K562 (cell line): ENCODE results near the gene ZNF652. TPM values are rescaled to one million over a fixed set of nuclear protein-coding genes. Genes with fewer than 3 reads are reported as not detected.

Source experiments
- ATAC-seq: fragments of 200-7000 bp; cut with Tn5 transposase; 3 replicates; pipeline ENCODE4 v1.9.1; 2020; ENCODE audit warnings: moderate library complexity
- BruUV-seq: library from RNA; stranded (reverse); fragments of 400-500 nt; replicated peaks from 2 replicates; lab custom pipeline; 2021; lab: Mats Ljungman, UMichigan
- CTCF ChIA-PET: fragments of 300-600 bp; formaldehyde crosslinking; extraction: SDS; loops from one replicate; lab custom pipeline; 2021; ENCODE audit warnings: low intra/inter-chr PET ratio; lab: Yijun Ruan, JAX
- POLR2A ChIA-PET: fragments of 300-600, 350-650 bp; sonication (Branson Sonifier 250); formaldehyde crosslinking; extraction: SDS; loops from one replicate; lab custom pipeline; 2021; ENCODE audit warnings: antibody characterized with exemption, inconsistent platforms; lab: Yijun Ruan, JAX
- DNase-seq, 4 experiments: peaks; one replicate each; pipeline versions ENCODE4 v3.0.0 to v3.0.0-alpha.2; 2011 to 2018; ENCODE audit warnings: low spot score in 3 of 4, mixed read lengths in 3 of 4; ENCODE audit errors: extremely low read depth in 1 of 4
- FAIRE-seq: peaks from 2 replicates; lab custom pipeline; 2011; peaks lifted over from hg19 to GRCh38; lab: Jason Lieb, UNC
- H2AFZ ChIP-seq: 2 replicates; pipeline ENCODE4 v1.6.0; 2011; ENCODE audit warnings: low read depth, low read length, control low read depth, inconsistent platforms
- H3K27ac ChIP-seq: fragments of 200-600 bp; 3 replicates; pipeline ENCODE4 v1.8.0; 2011; ENCODE audit warnings: low read depth, mild to moderate bottlenecking, control low read depth, inconsistent platforms, low read length, moderate library complexity, mixed read lengths; ENCODE audit errors: extremely low read depth
- H3K27me3 ChIP-seq, 2 experiments: fragments of 300-600 bp in 1 of 2; 2 replicates in 1 of 2; 3 replicates in 1 of 2; pipeline versions ENCODE4 v1.6.0 to v1.8.0; 2011; ENCODE audit warnings: inconsistent platforms in 2 of 2, low read length in 2 of 2, mild to moderate bottlenecking in 1 of 2, mixed read lengths in 1 of 2, moderate library complexity in 1 of 2; ENCODE audit not compliant: control insufficient read depth in 2 of 2, insufficient read depth in 2 of 2
- H3K36me3 ChIP-seq: fragments of 300-600 bp; 3 replicates; pipeline ENCODE4 v1.8.0; 2011; ENCODE audit warnings: mild to moderate bottlenecking, low read length, inconsistent platforms; ENCODE audit not compliant: control insufficient read depth, insufficient read depth
- H3K4me1 ChIP-seq, 2 experiments: fragments of 200-600 bp in 1 of 2; replicated peaks in 1 of 2; 2 replicates in 1 of 2; 3 replicates in 1 of 2; pipeline versions ENCODE4 v1.5.1 to v1.8.0; 2011; ENCODE audit warnings: inconsistent platforms in 2 of 2, low read length in 2 of 2, mild to moderate bottlenecking in 1 of 2, mixed read lengths in 1 of 2, moderate library complexity in 1 of 2; ENCODE audit not compliant: control insufficient read depth in 2 of 2, insufficient read depth in 2 of 2
- H3K4me2 ChIP-seq: 2 replicates; pipeline ENCODE4 v1.6.1; 2011; ENCODE audit warnings: low read length, control low read depth, inconsistent platforms, mixed read lengths; ENCODE audit not compliant: insufficient read depth
- H3K4me3 ChIP-seq: fragments of 200-600 bp; sonication (generic), shearing (Covaris generic); 2 replicates; pipeline ENCODE4 v1.5.1; 2016; ENCODE audit warnings: control low read depth, inconsistent platforms
- H3K79me2 ChIP-seq: fragments of 200-600 bp; 3 replicates; pipeline ENCODE4 v1.8.0; 2011; ENCODE audit warnings: low read length, inconsistent platforms; ENCODE audit not compliant: control insufficient read depth, insufficient read depth
- H3K9ac ChIP-seq, 2 experiments: 2 replicates each; pipeline versions ENCODE4 v1.6.0 to v1.6.1; 2011; ENCODE audit warnings: low read depth in 2 of 2, low read length in 2 of 2, control low read depth in 1 of 2, inconsistent platforms in 1 of 2, mild to moderate bottlenecking in 1 of 2, mixed read lengths in 1 of 2; ENCODE audit not compliant: insufficient read depth in 1 of 2
- H3K9me1 ChIP-seq: one replicate; pipeline ENCODE4 v1.6.0; 2011; ENCODE audit warnings: inconsistent platforms, mild to moderate bottlenecking, low read length, moderate library complexity; ENCODE audit not compliant: control insufficient read depth, insufficient read depth
- H3K9me3 ChIP-seq: replicated peaks from 2 replicates; pipeline ENCODE4 v1.5.1; 2011; ENCODE audit warnings: low read depth, low read length, inconsistent platforms; ENCODE audit not compliant: control insufficient read depth, insufficient read depth
- H4K20me1 ChIP-seq: replicated peaks from 2 replicates; pipeline ENCODE4 v1.6.1; 2011; ENCODE audit warnings: low read length, inconsistent platforms, mixed read lengths; ENCODE audit not compliant: control insufficient read depth, insufficient read depth
- E2F3 ChIP-seq: fragments of 250-450 bp; sonication (Bioruptor Pico); IDR thresholded peaks from 2 replicates; pipeline ENCODE4 v1.4.0; 2020; ENCODE audit warnings: mild to moderate bottlenecking
- MTA1 ChIP-seq: fragments of 450-650 bp; IDR thresholded peaks from 2 replicates; pipeline ENCODE4 v1.6.1; 2017; ENCODE audit warnings: borderline replicate concordance
- NFE2 ChIP-seq: IDR thresholded peaks from 2 replicates; pipeline ENCODE4 v1.6.1; 2014; ENCODE audit warnings: antibody characterized with exemption, low read depth
- SRF ChIP-seq, 2 experiments: fragments of 250-450, 450-650 bp in 1 of 2; sonication (Bioruptor Pico) in 1 of 2; sonication (generic) in 1 of 2; formaldehyde crosslinking; IDR thresholded peaks; 2 replicates each; pipeline versions ENCODE4 v1.5.0 to v1.5.1; 2020 to 2022; ENCODE audit warnings: mild to moderate bottlenecking in 1 of 2, missing genetic modification reagents in 1 of 2
- SRSF7 ChIP-seq: fragments of 200-400 bp; formaldehyde crosslinking; optimal IDR thresholded peaks from 2 replicates; pipeline ENCODE3; 2017; ENCODE audit warnings: mild to moderate bottlenecking, low read depth, low read length
- ZSCAN29 ChIP-seq: fragments of 450-650 bp; IDR thresholded peaks from 2 replicates; pipeline ENCODE4 v1.6.1; 2017
- WGBS: fragments of 100-300 bp; shearing (Covaris generic); methylation state at CpG from one replicate; pipeline ENCODE4 v1.1.6; 2016; ENCODE audit warnings: low coverage, mixed read lengths; ENCODE audit not compliant: insufficient coverage; ENCODE audit errors: missing lambda C conversion rate; 5-methylcytosine and 5-hydroxymethylcytosine counted together
- in situ Hi-C: fragments of 300-500 bp; cut with MboI; formaldehyde crosslinking; loops from 4 replicates; pipeline ENCODE4 v1.15.0; 2018; ENCODE audit warnings: inconsistent platforms, mixed read lengths
- intact Hi-C: fragments of 100-400 bp; cut with micrococcal nuclease; formaldehyde crosslinking; loops from 2 replicates; pipeline ENCODE4 v1.14.2; 2022
- polyA plus RNA-seq, 8 experiments: library from polyadenylated mRNA; depleted of rRNA in 4 of 8; stranded (reverse) in 5 of 8; unstranded in 3 of 8; fragments of >200 nt; fragmentation: Nextera tagmentation in 2 of 8; fragmentation: Illumina TruSeq in 1 of 8; extraction: Ambion mirVana in 2 of 8; extraction: Trizol in 1 of 8; gene quantifications; 2 replicates each; pipeline versions ENCODE4 v1.2.1 to v1.2.3, GENCODE V29; 2011 to 2014; ENCODE audit warnings: inconsistent platforms in 1 of 8, missing spikeins in 1 of 8
- total RNA-seq, 7 experiments: library from RNA; depleted of rRNA in 6 of 7; stranded (reverse); fragments of >200 nt in 6 of 7; fragmentation: Illumina TruSeq in 2 of 7; extraction: Trizol in 2 of 7; gene quantifications; 2 replicates each; pipeline versions ENCODE4 v1.2.1 to v1.2.3, GENCODE V29; 2011 to 2021; ENCODE audit warnings: low replicate concordance in 1 of 7
- TF ChIP-seq, protein P1 (sequence below): sonication (generic); IDR thresholded peaks from 2 replicates; pipeline ENCODE4 v1.6.1; 2016
- TF ChIP-seq, protein P2 (sequence below): fragments of 450-650 bp; IDR thresholded peaks from 2 replicates; pipeline ENCODE4 v1.6.1; 2016; ENCODE audit warnings: mild to moderate bottlenecking
- TF ChIP-seq, protein P3 (sequence below), 2 experiments: fragments of 200-800 bp in 1 of 2; sonication (Bioruptor generic) in 1 of 2; sonication (generic) in 1 of 2; formaldehyde crosslinking in 1 of 2; IDR thresholded peaks in 1 of 2; conservative IDR thresholded peaks in 1 of 2; 2 replicates each; pipeline versions ENCODE4 v1.5.0 to v1.6.1; 2016 to 2020; ENCODE audit warnings: missing compliant biosample characterization in 1 of 2, missing genetic modification characterization in 1 of 2, missing genetic modification reagents in 1 of 2
- TF ChIP-seq, protein P4 (sequence below): fragments of 450-650 bp; IDR thresholded peaks from 2 replicates; pipeline ENCODE4 v1.6.1; 2016; ENCODE audit warnings: low read depth, mild to moderate bottlenecking, moderate library complexity
- TF ChIP-seq, protein P5 (sequence below): fragments of 250-450 bp; sonication (Bioruptor Pico); IDR thresholded peaks from 2 replicates; pipeline ENCODE4 v1.8.0; 2021; ENCODE audit warnings: moderate library complexity, mild to moderate bottlenecking, inconsistent platforms
- TF ChIP-seq, protein P6 (sequence below): fragments of 250-450 bp; sonication (Bioruptor Pico); IDR thresholded peaks from 2 replicates; pipeline ENCODE4 v1.4.0; 2020; ENCODE audit warnings: mild to moderate bottlenecking, moderate library complexity

The ZNF652 gene
- total and polyA plus RNA-seq, 9 of the 15 experiments (the other 6 are each of a cell fraction or from before 2014, with no cell fraction given), result 5.1 to 15.5 (median 7.8) TPM

DNA sequence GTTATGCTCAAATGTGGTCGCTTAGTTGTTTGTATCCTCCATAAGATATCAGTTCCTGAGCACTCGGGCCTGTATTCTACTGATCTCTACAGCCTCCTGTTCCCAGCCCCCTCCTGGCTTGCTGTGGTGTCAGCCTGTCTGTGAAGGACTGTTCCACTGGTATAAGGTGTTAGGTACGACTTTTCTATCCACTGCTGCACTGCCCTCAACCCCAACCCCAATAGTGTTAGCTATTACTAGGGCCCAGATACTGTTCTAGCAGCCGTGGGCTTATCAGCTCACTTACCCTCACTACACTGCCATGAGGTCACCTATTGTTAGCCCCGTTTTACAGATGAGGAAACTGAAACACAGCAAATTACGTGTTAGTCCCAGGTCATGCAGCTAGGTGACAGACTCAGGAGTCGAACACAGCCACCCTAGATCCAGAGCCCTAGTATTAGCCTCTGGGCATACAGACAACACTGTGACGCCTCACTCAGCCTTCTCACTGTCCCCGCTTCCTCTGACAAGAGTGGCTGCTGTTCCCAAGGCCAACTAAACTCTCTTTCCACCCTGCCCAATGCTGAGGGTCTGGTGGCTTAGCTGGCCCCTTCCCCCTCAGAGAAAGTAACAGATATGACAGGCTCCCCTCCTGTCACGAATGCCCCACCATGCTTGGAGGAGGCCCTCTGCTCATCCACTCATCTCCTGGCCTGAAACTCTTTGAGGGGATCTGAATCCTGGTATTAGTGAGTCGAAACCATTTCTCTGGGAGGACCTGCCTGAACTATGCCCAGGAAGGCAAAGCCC is 25.6 kb upstream of the ZNF652 start:
- Histone ChIP-seq H3K9me3 (no peaks in the 10 kb centered on the region), H2AFZ (peak overlapping the region; percentile 99), H3K4me1 (peaks cover 20 to 38% of the 10 kb centered on the region in 2 experiments), H3K27me3 (peaks cover 0 to 1% of the 10 kb centered on the region in 2 experiments; a peak in 1 of 5 replicates), H3K36me3 (no peaks in the 10 kb centered on the region), H3K4me2 (peak overlapping the region; percentile 64), H3K4me3 (no peak overlapping the region), H3K9me1 (peaks cover 5% of the 10 kb centered on the region), H3K27ac (peak overlapping the region; percentile 45; the same call in 2 of the 3 replicates), H4K20me1 (no peaks in the 10 kb centered on the region), H3K79me2 (no peaks in the 10 kb centered on the region), H3K9ac (peak overlapping the region; percentile 29 to 38; a peak in 2 of 4 replicates)
- in situ Hi-C loops (loop anchor here (5.0 kb wide), 1 partner anchor 70 kb away; no protein-coding TSS in a partner anchor), intact Hi-C loops (no loop called here)
- no TSS peak for BruUV-seq
- peak; percentile 73 for ATAC-seq
- POLR2A ChIA-PET, result interaction anchor here (0.6 to 1.1 kb wide), 3 partner anchors 73 to 161 kb away, joined by 3 to 4 read pairs (median 3); no protein-coding TSS in a partner anchor
- CTCF ChIA-PET, result no interaction called here
- WGBS, result 38% methylated on average over 11 of the region's 11 CpGs
- DNase-seq, result peak; percentile 31 to 57 (median 37)
- peak; percentile 86 for FAIRE-seq
- no peak for TF ChIP-seq E2F3 (CRISPR knock-in tag)
- TF ChIP-seq, protein P1, sequence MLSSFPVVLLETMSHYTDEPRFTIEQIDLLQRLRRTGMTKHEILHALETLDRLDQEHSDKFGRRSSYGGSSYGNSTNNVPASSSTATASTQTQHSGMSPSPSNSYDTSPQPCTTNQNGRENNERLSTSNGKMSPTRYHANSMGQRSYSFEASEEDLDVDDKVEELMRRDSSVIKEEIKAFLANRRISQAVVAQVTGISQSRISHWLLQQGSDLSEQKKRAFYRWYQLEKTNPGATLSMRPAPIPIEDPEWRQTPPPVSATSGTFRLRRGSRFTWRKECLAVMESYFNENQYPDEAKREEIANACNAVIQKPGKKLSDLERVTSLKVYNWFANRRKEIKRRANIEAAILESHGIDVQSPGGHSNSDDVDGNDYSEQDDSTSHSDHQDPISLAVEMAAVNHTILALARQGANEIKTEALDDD, result peak; percentile 37; the same call in 1 of the 2 replicates
- TF ChIP-seq, protein P2, sequence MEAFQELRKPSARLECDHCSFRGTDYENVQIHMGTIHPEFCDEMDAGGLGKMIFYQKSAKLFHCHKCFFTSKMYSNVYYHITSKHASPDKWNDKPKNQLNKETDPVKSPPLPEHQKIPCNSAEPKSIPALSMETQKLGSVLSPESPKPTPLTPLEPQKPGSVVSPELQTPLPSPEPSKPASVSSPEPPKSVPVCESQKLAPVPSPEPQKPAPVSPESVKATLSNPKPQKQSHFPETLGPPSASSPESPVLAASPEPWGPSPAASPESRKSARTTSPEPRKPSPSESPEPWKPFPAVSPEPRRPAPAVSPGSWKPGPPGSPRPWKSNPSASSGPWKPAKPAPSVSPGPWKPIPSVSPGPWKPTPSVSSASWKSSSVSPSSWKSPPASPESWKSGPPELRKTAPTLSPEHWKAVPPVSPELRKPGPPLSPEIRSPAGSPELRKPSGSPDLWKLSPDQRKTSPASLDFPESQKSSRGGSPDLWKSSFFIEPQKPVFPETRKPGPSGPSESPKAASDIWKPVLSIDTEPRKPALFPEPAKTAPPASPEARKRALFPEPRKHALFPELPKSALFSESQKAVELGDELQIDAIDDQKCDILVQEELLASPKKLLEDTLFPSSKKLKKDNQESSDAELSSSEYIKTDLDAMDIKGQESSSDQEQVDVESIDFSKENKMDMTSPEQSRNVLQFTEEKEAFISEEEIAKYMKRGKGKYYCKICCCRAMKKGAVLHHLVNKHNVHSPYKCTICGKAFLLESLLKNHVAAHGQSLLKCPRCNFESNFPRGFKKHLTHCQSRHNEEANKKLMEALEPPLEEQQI, result no peak
- no peak for TF ChIP-seq SRSF7
- TF ChIP-seq, protein P3, sequence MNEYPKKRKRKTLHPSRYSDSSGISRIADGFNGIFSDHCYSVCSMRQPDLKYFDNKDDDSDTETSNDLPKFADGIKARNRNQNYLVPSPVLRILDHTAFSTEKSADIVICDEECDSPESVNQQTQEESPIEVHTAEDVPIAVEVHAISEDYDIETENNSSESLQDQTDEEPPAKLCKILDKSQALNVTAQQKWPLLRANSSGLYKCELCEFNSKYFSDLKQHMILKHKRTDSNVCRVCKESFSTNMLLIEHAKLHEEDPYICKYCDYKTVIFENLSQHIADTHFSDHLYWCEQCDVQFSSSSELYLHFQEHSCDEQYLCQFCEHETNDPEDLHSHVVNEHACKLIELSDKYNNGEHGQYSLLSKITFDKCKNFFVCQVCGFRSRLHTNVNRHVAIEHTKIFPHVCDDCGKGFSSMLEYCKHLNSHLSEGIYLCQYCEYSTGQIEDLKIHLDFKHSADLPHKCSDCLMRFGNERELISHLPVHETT (CRISPR knock-in tag; conservative IDR thresholded peaks at IDR 0.05 in 1 of 2, IDR thresholded peaks at IDR 0.05 in 1 of 2), result 0 out of 4 replicates have a peak, but pooled peaks of 1 of the 2 experiments have one; percentile 24
- no peak for TF ChIP-seq MTA1
- no peak for TF ChIP-seq SRF (CRISPR knock-in tag; IDR thresholded peaks at IDR 0.05)
- TF ChIP-seq, protein P4, sequence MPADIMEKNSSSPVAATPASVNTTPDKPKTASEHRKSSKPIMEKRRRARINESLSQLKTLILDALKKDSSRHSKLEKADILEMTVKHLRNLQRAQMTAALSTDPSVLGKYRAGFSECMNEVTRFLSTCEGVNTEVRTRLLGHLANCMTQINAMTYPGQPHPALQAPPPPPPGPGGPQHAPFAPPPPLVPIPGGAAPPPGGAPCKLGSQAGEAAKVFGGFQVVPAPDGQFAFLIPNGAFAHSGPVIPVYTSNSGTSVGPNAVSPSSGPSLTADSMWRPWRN, result no peak
- TF ChIP-seq, protein P5, sequence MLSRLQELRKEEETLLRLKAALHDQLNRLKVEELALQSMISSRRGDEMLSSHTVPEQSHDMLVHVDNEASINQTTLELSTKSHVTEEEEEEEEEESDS (CRISPR knock-in tag), result no peak
- no peak for TF ChIP-seq ZSCAN29
- no peak for TF ChIP-seq NFE2
- TF ChIP-seq, protein P6, sequence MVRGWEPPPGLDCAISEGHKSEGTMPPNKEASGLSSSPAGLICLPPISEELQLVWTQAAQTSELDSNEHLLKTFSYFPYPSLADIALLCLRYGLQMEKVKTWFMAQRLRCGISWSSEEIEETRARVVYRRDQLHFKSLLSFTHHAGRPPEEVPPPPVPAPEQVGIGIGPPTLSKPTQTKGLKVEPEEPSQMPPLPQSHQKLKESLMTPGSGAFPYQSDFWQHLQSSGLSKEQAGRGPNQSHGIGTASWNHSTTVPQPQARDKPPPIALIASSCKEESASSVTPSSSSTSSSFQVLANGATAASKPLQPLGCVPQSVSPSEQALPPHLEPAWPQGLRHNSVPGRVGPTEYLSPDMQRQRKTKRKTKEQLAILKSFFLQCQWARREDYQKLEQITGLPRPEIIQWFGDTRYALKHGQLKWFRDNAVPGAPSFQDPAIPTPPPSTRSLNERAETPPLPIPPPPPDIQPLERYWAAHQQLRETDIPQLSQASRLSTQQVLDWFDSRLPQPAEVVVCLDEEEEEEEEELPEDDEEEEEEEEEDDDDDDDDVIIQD (CRISPR knock-in tag), result no peak
